ENCODE measurements around the gene PBLD.

GRCh38 chr10:68253346-68253745, 79.4 kb downstream of the PBLD start:
- no peak for TF ChIP-seq CTCF (IDR thresholded peaks at IDR 0.05)
- no peak for TF ChIP-seq POLR2A (IDR thresholded peaks at IDR 0.05)
